Measurements from ENCODE around the gene CHMP2A.
A peak's percentile ranks its signal among the peaks of the same experiment; 100 is the strongest.
"Not testable (repeated sequence)": the region's sequence is repeated elsewhere in the genome, so short reads cannot be mapped to it uniquely, and the experiment has no call there.

Gene CHMP2A

GRCh38 chr19:58577581-58577980 lies 22.7 kb upstream of the CHMP2A start:
- not testable (repeated sequence) for H3K4me1 ChIP-seq (ENCODE audit: insufficient read depth, low read length); H3K27ac ChIP-seq (ENCODE audit: low read depth, low read length); H3K36me3 ChIP-seq (ENCODE audit: insufficient read depth, low read length); H3K9me3 ChIP-seq (ENCODE audit: insufficient read depth, low read depth, low read length); H3K9ac ChIP-seq (ENCODE audit: low read depth, low read length); H3K27me3 ChIP-seq (ENCODE audit: insufficient read depth, low read length); H3K4me3 ChIP-seq (ENCODE audit: low read length)
- WGBS = 100% methylated on average over 2 of the region's 2 CpGs

DNA sequence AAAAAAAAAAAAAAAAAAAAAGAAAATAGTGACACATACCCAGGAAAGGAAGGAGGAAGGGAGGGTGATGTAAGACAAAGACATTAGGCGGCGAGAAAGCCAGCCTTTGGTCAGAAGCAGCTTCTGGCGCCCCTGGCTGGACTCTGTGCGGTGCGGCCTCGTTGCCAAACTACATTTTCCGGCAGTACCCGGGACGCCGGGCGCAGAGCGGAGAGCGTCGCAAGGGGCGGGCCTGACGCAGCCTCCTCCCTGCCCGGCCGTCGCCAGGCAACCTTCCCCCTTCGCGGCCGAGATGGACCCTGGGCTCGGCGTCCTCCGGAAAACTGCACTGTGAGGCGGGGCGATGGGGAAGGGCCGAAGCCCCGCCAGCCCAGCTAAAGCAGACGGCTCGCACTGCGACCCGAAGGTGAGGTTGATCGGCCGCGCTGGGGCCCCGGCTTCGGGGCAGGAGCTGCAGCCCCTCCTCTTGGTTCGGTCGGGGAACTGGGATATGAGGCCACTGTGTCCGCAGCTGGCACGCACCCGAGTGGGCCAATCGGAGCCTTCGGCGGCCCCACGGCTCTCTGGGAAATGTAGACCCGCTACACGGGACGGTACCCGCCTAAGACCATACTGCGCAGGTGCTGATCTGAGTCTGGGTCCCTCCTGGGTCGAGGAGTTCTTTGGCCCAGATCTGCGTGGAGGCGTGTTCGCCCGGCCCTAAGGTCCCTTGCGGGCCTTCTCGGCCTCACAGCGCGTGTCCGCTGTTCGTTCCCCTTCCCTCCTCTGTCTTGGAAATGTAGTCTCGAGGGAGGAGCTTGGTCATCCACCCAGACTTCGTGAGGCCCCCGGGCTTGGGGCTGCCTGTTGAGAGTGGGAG lies 20.5 kb upstream of the CHMP2A start:
- Histone ChIP-seq H3K4me1 (ENCODE audit: insufficient read depth, low read length) (no peaks in the 10 kb centered on the region), H3K4me3 (ENCODE audit: low read length) (peak overlapping the region; percentile 88), H3K27me3 (ENCODE audit: insufficient read depth, low read length) (no peaks in the 10 kb centered on the region), H3K9ac (ENCODE audit: low read depth, low read length) (peak overlapping the region; percentile 83), H3K36me3 (ENCODE audit: insufficient read depth, low read length) (peaks cover 6% of the 10 kb centered on the region; the same call in 1 of the 2 replicates), H3K9me3 (ENCODE audit: insufficient read depth, low read depth, low read length) (no peaks in the 10 kb centered on the region), H3K27ac (ENCODE audit: low read depth, low read length) (peak overlapping the region; percentile 79)
- WGBS = under 1% methylated on average over 66 of the region's 66 CpGs

DNA sequence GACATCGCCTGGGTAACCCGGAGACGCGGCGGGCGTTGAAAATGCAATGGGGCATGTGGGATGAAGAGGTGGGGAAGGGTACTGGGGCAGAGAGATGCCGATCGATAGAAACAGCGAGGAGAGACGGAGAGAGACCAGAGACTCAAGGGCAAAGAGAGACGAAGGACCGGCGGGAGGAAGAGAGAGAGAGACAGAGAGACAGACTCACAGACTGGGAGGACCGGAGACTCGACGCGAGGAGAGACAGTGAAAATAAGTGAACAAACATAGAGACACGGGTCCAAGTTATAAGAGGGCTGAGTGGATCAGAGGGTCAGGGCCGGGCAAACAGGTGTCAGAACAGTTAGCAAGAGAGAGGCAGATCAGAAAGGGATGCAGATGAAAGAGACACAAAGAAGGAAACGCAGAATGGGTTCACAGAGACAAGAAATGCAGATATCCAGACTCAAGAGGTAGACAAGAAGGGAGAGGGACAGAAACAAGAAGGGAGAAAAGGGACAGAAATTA lies 18.8 kb upstream of the CHMP2A start:
- Histone ChIP-seq H3K27ac (ENCODE audit: low read depth, low read length) (no peak overlapping the region), H3K9me3 (ENCODE audit: insufficient read depth, low read depth, low read length) (no peaks in the 10 kb centered on the region), H3K36me3 (ENCODE audit: insufficient read depth, low read length) (peaks cover 19% of the 10 kb centered on the region; the same call in 1 of the 2 replicates), H3K9ac (ENCODE audit: low read depth, low read length) (no peak overlapping the region), H3K4me3 (ENCODE audit: low read length) (peak overlapping the region; percentile 75), H3K4me1 (ENCODE audit: insufficient read depth, low read length) (no peaks in the 10 kb centered on the region), H3K27me3 (ENCODE audit: insufficient read depth, low read length) (no peaks in the 10 kb centered on the region)
- WGBS = 5% methylated on average over 20 of the region's 20 CpGs

- H3K36me3 ChIP-seq (ENCODE audit: insufficient read depth, low read length) = peaks cover 22% of the 10 kb centered on the region; the same call in 1 of the 2 replicates
- peak within 1 kb of the TSS; percentile 92 for H3K9ac ChIP-seq (ENCODE audit: low read depth, low read length)
- peak within 1 kb of the TSS; percentile 94 for H3K27ac ChIP-seq (ENCODE audit: low read depth, low read length)
- peak within 1 kb of the TSS; percentile 75 for H3K4me3 ChIP-seq (ENCODE audit: low read length)
- H3K9me3 ChIP-seq (ENCODE audit: insufficient read depth, low read depth, low read length) = no peaks in the 10 kb centered on the region
- H3K4me1 ChIP-seq (ENCODE audit: insufficient read depth, low read length) = no peaks in the 10 kb centered on the region
- no peaks in the 10 kb centered on the region for H3K27me3 ChIP-seq (ENCODE audit: insufficient read depth, low read length)
- WGBS = under 1% methylated on average over 75 of the region's 75 CpGs
These were observed 18.1 kb upstream of the CHMP2A start, which contains the start of gene MZF1 for GRCh38 chr19:58572818-58573657. MZF1 (minus strand) TSS chr19:58573335; CDS start chr19:58571389, 1,946 bp downstream.

GRCh38 chr19:58572026-58572817 lies 17.3 kb upstream of the CHMP2A start:
- H3K27me3 ChIP-seq (ENCODE audit: insufficient read depth, low read length) = no peaks in the 10 kb centered on the region
- H3K4me3 ChIP-seq (ENCODE audit: low read length) = peak overlapping the region; percentile 75
- WGBS = 53% methylated on average over 24 of the region's 24 CpGs
- no peak overlapping the region for H3K9ac ChIP-seq (ENCODE audit: low read depth, low read length)
- H3K36me3 ChIP-seq (ENCODE audit: insufficient read depth, low read length) = peaks cover 25% of the 10 kb centered on the region; the same call in 1 of the 2 replicates
- H3K4me1 ChIP-seq (ENCODE audit: insufficient read depth, low read length) = no peaks in the 10 kb centered on the region
- peak overlapping the region; percentile 94; the same call in 1 of the 2 replicates for H3K27ac ChIP-seq (ENCODE audit: low read depth, low read length)
- H3K9me3 ChIP-seq (ENCODE audit: insufficient read depth, low read depth, low read length) = no peaks in the 10 kb centered on the region

DNA sequence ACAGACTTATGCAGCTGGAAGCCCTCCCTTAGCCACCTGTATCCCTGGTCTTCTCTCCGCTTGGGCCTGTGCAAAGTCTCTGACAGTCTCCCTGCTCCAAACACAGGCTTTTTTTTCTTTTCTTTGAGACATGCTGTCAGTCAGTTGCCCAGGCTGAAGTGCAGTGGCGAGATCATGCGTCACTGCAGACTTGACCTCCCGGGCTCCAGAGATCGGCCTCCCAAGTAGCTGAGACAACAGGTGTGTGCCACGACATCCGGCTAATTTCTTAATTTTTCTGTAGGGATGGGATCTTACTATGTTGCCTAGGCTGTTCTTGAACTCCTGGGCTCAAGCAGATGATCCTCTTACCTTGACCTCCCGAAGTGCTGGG lies 16.7 kb upstream of the CHMP2A start:
- H3K9ac ChIP-seq (ENCODE audit: low read depth, low read length) = no peak overlapping the region
- H3K4me3 ChIP-seq (ENCODE audit: low read length) = no peak overlapping the region
- no peaks in the 10 kb centered on the region for H3K4me1 ChIP-seq (ENCODE audit: insufficient read depth, low read length)
- no peak overlapping the region for H3K27ac ChIP-seq (ENCODE audit: low read depth, low read length)
- H3K36me3 ChIP-seq (ENCODE audit: insufficient read depth, low read length) = peaks cover 31% of the 10 kb centered on the region; the same call in 1 of the 2 replicates
- WGBS = 96% methylated on average over 8 of the region's 8 CpGs
- no peaks in the 10 kb centered on the region for H3K9me3 ChIP-seq (ENCODE audit: insufficient read depth, low read depth, low read length)
- no peaks in the 10 kb centered on the region for H3K27me3 ChIP-seq (ENCODE audit: insufficient read depth, low read length)

DNA sequence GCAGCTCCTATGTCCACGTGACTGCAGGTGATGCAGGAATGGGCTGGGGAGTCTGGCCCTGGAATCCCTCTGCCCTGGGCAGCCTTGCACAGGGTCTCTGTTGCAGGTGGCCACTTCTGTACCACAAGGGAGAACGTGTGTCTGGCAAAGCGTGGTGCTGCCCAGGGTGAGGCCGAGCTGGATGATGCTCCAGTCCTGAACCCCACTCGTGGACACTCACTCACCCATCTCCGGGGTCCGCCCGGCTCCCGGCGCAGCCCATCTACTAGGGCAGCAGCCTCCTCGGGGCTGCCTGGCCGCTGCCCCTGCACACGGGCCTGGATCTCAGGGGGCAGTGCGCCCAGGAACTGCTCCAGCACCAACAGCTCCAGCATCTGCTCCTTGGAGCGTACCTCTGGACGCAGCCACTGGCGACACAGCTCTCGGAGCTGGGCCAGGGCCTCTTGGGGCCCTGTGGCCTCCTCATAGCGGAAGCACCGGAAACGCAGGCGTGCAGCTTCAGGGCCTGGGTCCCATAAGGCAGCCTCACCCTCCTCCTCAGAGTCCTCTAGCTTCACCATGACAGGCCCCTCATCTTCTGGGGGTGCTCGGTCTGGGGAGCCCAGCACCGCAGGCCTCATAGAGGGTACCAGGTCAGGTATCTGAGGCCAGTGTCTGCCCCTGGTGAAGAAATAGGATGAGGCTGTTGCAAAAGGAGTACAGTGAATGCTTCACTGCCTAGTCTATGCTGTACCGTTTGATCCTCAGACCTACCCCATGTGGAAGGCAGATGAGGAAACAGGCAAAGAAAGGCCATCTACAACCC lies 16.1 kb upstream of the CHMP2A start:
- H3K4me3 ChIP-seq (ENCODE audit: low read length) = no peak overlapping the region
- H3K9ac ChIP-seq (ENCODE audit: low read depth, low read length) = no peak overlapping the region
- H3K36me3 ChIP-seq (ENCODE audit: insufficient read depth, low read length) = peaks cover 33% of the 10 kb centered on the region; the same call in 1 of the 2 replicates
- H3K9me3 ChIP-seq (ENCODE audit: insufficient read depth, low read depth, low read length) = no peaks in the 10 kb centered on the region
- no peak overlapping the region for H3K27ac ChIP-seq (ENCODE audit: low read depth, low read length)
- 94% methylated on average over 25 of the region's 25 CpGs for WGBS
- no peaks in the 10 kb centered on the region for H3K4me1 ChIP-seq (ENCODE audit: insufficient read depth, low read length)
- H3K27me3 ChIP-seq (ENCODE audit: insufficient read depth, low read length) = no peaks in the 10 kb centered on the region

- H3K36me3 ChIP-seq (ENCODE audit: insufficient read depth, low read length) = peaks cover 33% of the 10 kb centered on the region; the same call in 1 of the 2 replicates
- 94% methylated on average over 7 of the region's 8 CpGs for WGBS
- no peaks in the 10 kb centered on the region for H3K27me3 ChIP-seq (ENCODE audit: insufficient read depth, low read length)
- no peak overlapping the region for H3K4me3 ChIP-seq (ENCODE audit: low read length)
- no peak overlapping the region for H3K9ac ChIP-seq (ENCODE audit: low read depth, low read length)
- H3K9me3 ChIP-seq (ENCODE audit: insufficient read depth, low read depth, low read length) = no peaks in the 10 kb centered on the region
- H3K27ac ChIP-seq (ENCODE audit: low read depth, low read length) = no peak overlapping the region
- no peaks in the 10 kb centered on the region for H3K4me1 ChIP-seq (ENCODE audit: insufficient read depth, low read length)
These were observed 15.2 kb upstream of the CHMP2A start for GRCh38 chr19:58569943-58570670.

GRCh38 chr19:58569191-58569942 lies 14.5 kb upstream of the CHMP2A start:
- Histone ChIP-seq H3K9me3 (ENCODE audit: insufficient read depth, low read depth, low read length) (no peaks in the 10 kb centered on the region), H3K36me3 (ENCODE audit: insufficient read depth, low read length) (peaks cover 33% of the 10 kb centered on the region; the same call in 1 of the 2 replicates), H3K4me3 (ENCODE audit: low read length) (no peak overlapping the region), H3K27ac (ENCODE audit: low read depth, low read length) (no peak overlapping the region), H3K4me1 (ENCODE audit: insufficient read depth, low read length) (no peaks in the 10 kb centered on the region), H3K9ac (ENCODE audit: low read depth, low read length) (no peak overlapping the region), H3K27me3 (ENCODE audit: insufficient read depth, low read length) (no peaks in the 10 kb centered on the region)
- 91% methylated on average over 6 of the region's 6 CpGs for WGBS
